Calu3 (cell line): Measurements from ENCODE around the gene CUL7. TPM values are rescaled to one million over a fixed set of nuclear protein-coding genes. Genes with fewer than 3 reads are reported as not detected.
"Not testable (repeated sequence)": the region's sequence is repeated elsewhere in the genome, so short reads cannot be mapped to it uniquely, and the experiment has no call there.

Source experiments
- BruUV-seq: library from RNA; stranded (reverse); fragments of 400-500 nt; replicated peaks from 2 replicates; lab custom pipeline; 2021; lab: Mats Ljungman, UMichigan
- CTCF ChIA-PET: fragments of 300-600 bp; sonication (Branson Sonifier 250); formaldehyde crosslinking; loops from one replicate; lab custom pipeline; 2022; ENCODE audit warnings: antibody characterized with exemption; lab: Charles Lee
- DNase-seq: peaks from one replicate; pipeline ENCODE4 v3.0.0; 2022
- H3K27ac Mint-ChIP-seq: one replicate; pipeline ENCODE4 v1.8.0; 2022; ENCODE audit warnings: mixed read lengths; ENCODE audit not compliant: unreplicated experiment
- H3K27me3 Mint-ChIP-seq: one replicate; pipeline ENCODE4 v1.8.0; 2022; ENCODE audit warnings: mixed read lengths; ENCODE audit not compliant: unreplicated experiment
- H3K36me3 Mint-ChIP-seq: one replicate; pipeline ENCODE4 v1.8.0; 2022; ENCODE audit warnings: mild to moderate bottlenecking, moderate library complexity, mixed read lengths; ENCODE audit not compliant: insufficient read depth, unreplicated experiment
- H3K4me1 Mint-ChIP-seq: one replicate; pipeline ENCODE4 v1.8.0; 2022; ENCODE audit warnings: mild to moderate bottlenecking, low read depth, mixed read lengths; ENCODE audit not compliant: unreplicated experiment
- H3K4me3 Mint-ChIP-seq: one replicate; pipeline ENCODE4 v1.8.0; 2022; ENCODE audit warnings: mild to moderate bottlenecking, low read depth, moderate library complexity, mixed read lengths; ENCODE audit not compliant: unreplicated experiment
- H3K9me3 Mint-ChIP-seq: one replicate; pipeline ENCODE4 v1.8.0; 2022; ENCODE audit warnings: low read depth, mixed read lengths; ENCODE audit not compliant: unreplicated experiment
- intact Hi-C: fragments of 100-400 bp; cut with micrococcal nuclease; formaldehyde crosslinking; loops from one replicate; pipeline ENCODE4 v1.10.0; 2022; ENCODE audit not compliant: unreplicated experiment
- total RNA-seq: library from RNA; stranded (reverse); gene quantifications from 2 replicates; pipeline ENCODE4 v1.2.3, GENCODE V29; 2022
- TF ChIP-seq, protein P1 (sequence below): fragments of 200-600 bp; IDR thresholded peaks from one replicate; pipeline ENCODE4 v1.8.0; 2022; ENCODE audit warnings: antibody characterized with exemption; ENCODE audit not compliant: unreplicated experiment

CUL7 gene
- total RNA-seq, 1 experiment from 2014 or later, result 25.5 TPM

DNA sequence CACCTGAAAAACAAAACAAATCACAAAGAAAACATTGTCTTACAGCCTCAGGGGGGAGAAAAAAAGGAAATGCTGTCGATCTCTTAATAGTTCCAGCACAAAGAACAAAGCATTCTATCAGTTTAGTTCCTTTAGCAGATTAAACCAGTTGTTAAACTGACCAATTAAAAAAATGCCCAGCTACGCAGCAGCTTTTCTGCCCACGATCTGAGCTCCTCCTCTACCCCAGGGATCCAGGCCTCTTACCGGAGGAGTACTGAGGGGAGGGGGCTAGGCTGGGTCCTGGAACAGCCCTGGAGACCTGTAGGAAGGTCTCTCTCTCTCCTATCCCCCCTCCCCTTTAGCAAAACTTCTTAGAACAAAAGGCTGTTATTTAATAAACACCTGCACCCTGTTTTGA lies 35.8 kb upstream of the CUL7 start:
- BruUV-seq, result no TSS peak
- CTCF ChIA-PET, result interaction anchor here (0.5 to 0.7 kb wide), 2 partner anchors 11 to 149 kb away, joined by 3 read pairs; no protein-coding TSS in a partner anchor
- TF ChIP-seq, protein P1, sequence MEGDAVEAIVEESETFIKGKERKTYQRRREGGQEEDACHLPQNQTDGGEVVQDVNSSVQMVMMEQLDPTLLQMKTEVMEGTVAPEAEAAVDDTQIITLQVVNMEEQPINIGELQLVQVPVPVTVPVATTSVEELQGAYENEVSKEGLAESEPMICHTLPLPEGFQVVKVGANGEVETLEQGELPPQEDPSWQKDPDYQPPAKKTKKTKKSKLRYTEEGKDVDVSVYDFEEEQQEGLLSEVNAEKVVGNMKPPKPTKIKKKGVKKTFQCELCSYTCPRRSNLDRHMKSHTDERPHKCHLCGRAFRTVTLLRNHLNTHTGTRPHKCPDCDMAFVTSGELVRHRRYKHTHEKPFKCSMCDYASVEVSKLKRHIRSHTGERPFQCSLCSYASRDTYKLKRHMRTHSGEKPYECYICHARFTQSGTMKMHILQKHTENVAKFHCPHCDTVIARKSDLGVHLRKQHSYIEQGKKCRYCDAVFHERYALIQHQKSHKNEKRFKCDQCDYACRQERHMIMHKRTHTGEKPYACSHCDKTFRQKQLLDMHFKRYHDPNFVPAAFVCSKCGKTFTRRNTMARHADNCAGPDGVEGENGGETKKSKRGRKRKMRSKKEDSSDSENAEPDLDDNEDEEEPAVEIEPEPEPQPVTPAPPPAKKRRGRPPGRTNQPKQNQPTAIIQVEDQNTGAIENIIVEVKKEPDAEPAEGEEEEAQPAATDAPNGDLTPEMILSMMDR, result no peak
- Mint-ChIP-seq H3K27ac (no peak overlapping the region), H3K4me3 (no peak overlapping the region), H3K36me3 (no peaks in the 10 kb centered on the region), H3K27me3 (no peaks in the 10 kb centered on the region), H3K4me1 (peaks cover 25% of the 10 kb centered on the region), H3K9me3 (no peaks in the 10 kb centered on the region)
- intact Hi-C loops, result no loop called here
- DNase-seq, result no peak

DNA sequence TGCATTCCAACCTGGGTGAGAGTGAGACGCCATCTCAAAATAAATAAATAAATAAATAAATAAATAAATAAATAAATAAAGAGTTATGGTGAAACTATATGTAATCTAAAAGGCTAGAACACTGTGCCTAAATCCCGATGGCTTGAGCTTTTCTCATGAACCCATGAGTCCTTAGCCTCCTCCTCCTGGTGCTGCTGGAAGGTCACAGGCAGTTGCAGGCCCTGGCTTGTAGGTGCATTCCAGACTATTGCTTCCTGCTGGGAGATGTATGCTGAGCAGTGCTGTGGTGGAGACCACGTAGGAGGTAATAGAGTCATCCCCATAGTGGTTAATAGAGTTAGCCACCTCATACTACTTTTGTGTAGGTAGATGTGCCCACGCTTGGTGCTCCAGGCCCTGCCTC lies 35.0 kb upstream of the CUL7 start:
- no peaks in the 10 kb centered on the region for H3K36me3 Mint-ChIP-seq
- no peak for DNase-seq

DNA sequence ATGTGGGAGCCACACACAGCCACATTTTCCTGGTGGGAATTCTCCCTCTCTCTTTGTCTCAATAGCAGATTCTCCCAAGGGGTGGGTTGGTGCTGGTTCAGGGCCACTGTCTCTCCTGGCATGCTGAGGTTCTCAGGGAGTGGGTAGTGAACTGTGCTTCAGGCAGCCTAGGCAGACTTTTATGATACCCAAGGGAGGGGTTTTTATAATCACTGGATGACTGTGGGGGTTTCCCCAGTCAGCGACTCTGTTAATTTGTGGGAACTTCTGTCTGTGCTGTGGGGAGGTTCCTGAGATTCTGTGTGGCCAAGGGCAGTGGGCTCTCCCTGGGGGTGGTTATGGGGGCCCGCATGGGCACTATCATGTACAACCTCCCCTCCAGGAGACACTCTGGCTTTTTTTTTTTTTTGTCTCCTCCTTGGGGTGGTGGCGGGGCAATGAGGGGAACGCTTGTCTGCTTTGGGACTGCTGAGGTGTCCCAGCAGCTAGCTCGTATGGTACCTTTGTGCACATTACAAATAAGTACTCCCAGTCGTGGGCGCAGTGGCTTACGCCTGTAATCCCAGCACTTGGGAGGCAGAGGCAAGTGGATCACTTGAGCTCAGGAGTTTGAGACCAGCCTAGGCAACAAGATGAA lies 32.5 kb upstream of the CUL7 start:
- Mint-ChIP-seq H3K36me3 (peaks cover 1% of the 10 kb centered on the region), H3K4me3 (no peak overlapping the region), H3K9me3 (no peaks in the 10 kb centered on the region), H3K4me1 (peaks cover 9% of the 10 kb centered on the region), H3K27ac (peak overlapping the region; percentile 29), H3K27me3 (no peaks in the 10 kb centered on the region)
- intact Hi-C loops, result no loop called here
- no peak for DNase-seq
- CTCF ChIA-PET, result interaction anchor here (0.7 to 1.5 kb wide), 2 partner anchors 28 to 1176 kb away, joined by 3 to 4 read pairs; no protein-coding TSS in a partner anchor
- BruUV-seq, result no TSS peak
- TF ChIP-seq, protein P1, result no peak

More for the DNA sequence above, 35.0 kb upstream of the CUL7 start:
- H3K4me3 Mint-ChIP-seq, result no peak overlapping the region
- CTCF ChIA-PET, result no interaction called here
- no TSS peak for BruUV-seq
- no peaks in the 10 kb centered on the region for H3K9me3 Mint-ChIP-seq
- H3K27me3 Mint-ChIP-seq, result no peaks in the 10 kb centered on the region
- peaks cover 17% of the 10 kb centered on the region for H3K4me1 Mint-ChIP-seq
- intact Hi-C loops, result no loop called here
- TF ChIP-seq, protein P1, result no peak
- H3K27ac Mint-ChIP-seq, result no peak overlapping the region

DNA sequence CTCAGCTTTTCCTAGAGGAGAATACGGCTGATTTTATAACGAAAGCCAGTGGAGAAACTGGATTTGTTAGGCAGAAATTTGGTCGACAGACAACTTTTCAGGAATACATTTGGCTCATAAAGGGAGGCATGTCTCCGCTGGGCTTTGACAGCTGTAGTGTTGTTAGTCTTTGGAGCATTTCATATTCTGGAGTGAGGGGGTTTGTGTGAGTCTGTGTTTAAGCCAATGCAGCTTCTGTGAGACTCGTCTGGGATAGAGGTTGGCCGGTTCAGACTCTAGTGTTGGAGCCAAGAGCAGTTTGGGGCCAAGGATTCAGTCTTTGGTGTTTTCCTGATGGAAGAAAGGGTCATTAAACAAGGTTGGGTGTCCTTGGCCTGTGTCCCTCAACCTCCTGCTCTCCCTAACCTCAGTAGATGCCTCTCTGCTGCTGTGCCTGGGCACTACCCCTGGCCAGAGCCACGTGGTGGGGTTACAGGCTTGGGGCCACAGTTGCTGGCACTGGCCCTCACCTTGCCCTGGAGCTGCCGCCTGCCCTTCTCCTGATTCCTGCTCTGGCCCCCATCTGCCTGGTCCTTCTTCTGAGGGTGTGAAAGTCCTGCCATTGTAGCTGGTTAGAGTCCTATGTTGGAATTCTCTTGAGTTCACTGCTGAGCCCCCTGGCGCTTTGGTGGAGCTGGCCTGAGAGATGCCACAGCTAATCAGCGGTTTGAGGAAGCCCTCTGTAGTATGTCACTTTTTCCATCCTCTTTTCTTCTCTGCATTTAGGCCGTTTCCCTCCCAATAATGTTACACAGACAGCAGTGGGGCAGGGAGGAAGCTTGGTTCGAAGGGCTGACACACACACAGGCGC lies 29.4 kb upstream of the CUL7 start:
- no peak overlapping the region for H3K4me3 Mint-ChIP-seq
- no peaks in the 10 kb centered on the region for H3K27me3 Mint-ChIP-seq
- no peak overlapping the region for H3K27ac Mint-ChIP-seq
- peaks cover 5% of the 10 kb centered on the region for H3K36me3 Mint-ChIP-seq
- CTCF ChIA-PET, result interaction anchor here (0.5 to 1.4 kb wide), 2 partner anchors 10 to 631 kb away, joined by 3 read pairs; no protein-coding TSS in a partner anchor
- TF ChIP-seq, protein P1, result no peak
- H3K9me3 Mint-ChIP-seq, result no peaks in the 10 kb centered on the region
- intact Hi-C loops, result no loop called here
- BruUV-seq, result no TSS peak
- H3K4me1 Mint-ChIP-seq, result peaks cover 4% of the 10 kb centered on the region
- no peak for DNase-seq

DNA sequence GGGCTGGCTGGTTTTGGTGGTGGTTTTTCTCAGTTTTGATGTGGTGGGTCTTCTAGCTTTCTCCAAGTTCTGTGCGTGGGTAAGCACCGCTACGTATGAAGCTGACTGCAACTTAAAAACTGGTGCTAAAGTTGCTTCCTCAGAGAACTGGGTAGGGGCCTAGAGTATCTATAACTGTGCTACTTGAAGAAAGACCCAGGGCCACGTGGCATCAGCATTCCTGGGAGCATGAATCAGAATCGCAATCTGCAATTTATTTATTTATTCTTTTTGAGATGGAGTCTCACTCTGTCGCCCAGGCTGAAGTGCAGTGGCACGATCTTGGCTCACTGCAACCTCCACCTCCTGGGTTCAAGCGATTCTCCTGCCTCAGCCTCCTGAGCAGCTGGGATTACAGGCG lies 28.3 kb upstream of the CUL7 start:
- not testable (repeated sequence) for H3K4me3 Mint-ChIP-seq, H3K27ac Mint-ChIP-seq, BruUV-seq

More for the DNA sequence above, 28.3 kb upstream of the CUL7 start:
- H3K36me3 Mint-ChIP-seq, intact Hi-C loops, CTCF ChIA-PET, H3K27me3 Mint-ChIP-seq, H3K9me3 Mint-ChIP-seq, DNase-seq: not testable (repeated sequence)
- peaks cover 14% of the 10 kb centered on the region for H3K4me1 Mint-ChIP-seq
